ENCODE measurements around the gene TRAPPC5.

- TF ChIP-seq POLR2AphosphoS5 (IDR thresholded peaks at IDR 0.05; ENCODE audit: low read depth, low read length) (no peak), POLR2A (IDR thresholded peaks at IDR 0.05; ENCODE audit: low read depth, low read length) (no peak), TAF1 (IDR thresholded peaks at IDR 0.05; ENCODE audit: low read depth, low read length) (no peak), PAX5 (IDR thresholded peaks at IDR 0.05; ENCODE audit: insufficient read depth, low read length, severe bottlenecking) (no peak), POU2F2 (IDR thresholded peaks at IDR 0.05; ENCODE audit: low read depth, low read length) (no peak), SPI1 (IDR thresholded peaks at IDR 0.05; ENCODE audit: low read depth, low read length) (no peak)
Observed at GRCh38 chr19:7716762-7717161, 36.1 kb downstream of the TRAPPC5 start.

All from GM12891 (cell line).